ENCODE measurements around the gene ZNF248. TPM values are rescaled to one million over a fixed set of nuclear protein-coding genes. Genes with fewer than 3 reads are reported as not detected.
A peak's percentile ranks its signal among the peaks of the same experiment; 100 is the strongest.

ZNF248 gene
- total and polyA plus RNA-seq, 9 of the 15 experiments (the other 6 are each of a cell fraction or from before 2014, with no cell fraction given), result 4.5 to 16.5 (median 10.2) TPM

- intact Hi-C loops (cut with micrococcal nuclease), result loop anchor here (10.0 kb wide), 1 partner anchor 177 kb away; no protein-coding TSS in a partner anchor
Observed at GRCh38 chr10:37758074-37758473, 99.3 kb downstream of the ZNF248 start.

More at GRCh38 chr10:37758074-37758473, 99.3 kb downstream of the ZNF248 start:
- Histone ChIP-seq H3K27me3 (ENCODE audit: control insufficient read depth in 2 of 2, insufficient read depth in 2 of 2, low read length in 2 of 2) (no peaks in the 10 kb centered on the region), H3K79me2 (ENCODE audit: control insufficient read depth, insufficient read depth, low read length) (no peaks in the 10 kb centered on the region), H3K4me2 (ENCODE audit: insufficient read depth, low read length) (no peak overlapping the region), H3K4me1 (replicated peaks in 1 of 2; ENCODE audit: control insufficient read depth in 2 of 2, insufficient read depth in 2 of 2, low read length in 2 of 2) (no peaks in the 10 kb centered on the region), H3K4me3 (no peak overlapping the region), H3K36me3 (ENCODE audit: control insufficient read depth, insufficient read depth, low read length) (no peaks in the 10 kb centered on the region), H4K20me1 (replicated peaks; ENCODE audit: control insufficient read depth, insufficient read depth, low read length) (no peaks in the 10 kb centered on the region), H3K9me3 (replicated peaks; ENCODE audit: control insufficient read depth, insufficient read depth, low read depth, low read length) (no peaks in the 10 kb centered on the region), H3K9ac (ENCODE audit: insufficient read depth in 1 of 2, low read depth in 2 of 2, low read length in 2 of 2) (no peak overlapping the region), H3K9me1 (ENCODE audit: control insufficient read depth, insufficient read depth, low read length) (no peaks in the 10 kb centered on the region), H2AFZ (ENCODE audit: low read depth, low read length) (no peak overlapping the region), H3K27ac (ENCODE audit: extremely low read depth, low read depth, low read length) (no peak overlapping the region)
- FAIRE-seq (no peak), ATAC-seq (no peak), DNase-seq (ENCODE audit: extremely low read depth in 1 of 4, low spot score in 3 of 4) (no peak)
- POLR2A ChIA-PET, result no interaction called here
- no TSS peak for BruUV-seq (replicated peaks)
- TF ChIP-seq CTCF (IDR thresholded peaks at IDR 0.05 in 2 of 3, conservative IDR thresholded peaks at IDR 0.05 in 1 of 3; ENCODE audit: insufficient read depth in 2 of 3, low read depth in 1 of 3, low read length in 3 of 3) (peak in 1 of 3 experiments; percentile 14; a peak in 2 of 6 replicates), ZBTB43 (CRISPR knock-in tag; IDR thresholded peaks at IDR 0.05) (no peak)
- in situ Hi-C loops (cut with MboI), result no loop called here
- CTCF ChIA-PET (ENCODE audit: low intra/inter-chr PET ratio), result no interaction called here
